Tibial nerve (tissue), 4 donors: Measurements from ENCODE around the gene FOXP4. TPM values are rescaled to one million over a fixed set of nuclear protein-coding genes. Genes with fewer than 3 reads are reported as not detected.

Source experiments
- DNase-seq, 2 donors: peaks; one replicate each; pipeline ENCODE4 v3.0.0-alpha.2; 2019; ENCODE audit warnings: low spot score in 2 of 2
- H3K27ac ChIP-seq, 4 donors: fragments of 200-600 bp; sonication (generic) in 3 of 4; one replicate each; pipeline ENCODE4 v1.5.1; 2017 to 2019; ENCODE audit warnings: mild to moderate bottlenecking in 1 of 4
- H3K27me3 ChIP-seq, 2 donors: fragments of 200-600 bp; sonication (generic) in 1 of 2; one replicate each; pipeline versions ENCODE4 v1.5.1 to v1.6.0; 2017 to 2019
- H3K36me3 ChIP-seq, 3 donors: fragments of 200-600 bp; sonication (generic); one replicate each; pipeline ENCODE4 v1.5.1; 2018 to 2019
- H3K4me1 ChIP-seq, 4 donors: fragments of 200-600 bp; sonication (generic) in 3 of 4; one replicate each; pipeline ENCODE4 v1.5.1; 2017 to 2019
- H3K4me3 ChIP-seq, 4 donors: fragments of 200-600 bp; sonication (generic) in 3 of 4; one replicate each; pipeline ENCODE4 v1.5.1; 2017 to 2019; ENCODE audit warnings: mild to moderate bottlenecking in 1 of 4, moderate library complexity in 1 of 4
- H3K9me3 ChIP-seq, 4 donors: fragments of 200-600 bp; sonication (generic) in 3 of 4; one replicate each; pipeline ENCODE4 v1.5.1; 2017 to 2019
- CTCF ChIP-seq, 5 experiments: fragments of 200-600 bp in 3 of 5; fragments of 450-650 bp in 2 of 5; sonication (generic) in 3 of 5; IDR thresholded peaks; one replicate each; pipeline ENCODE4 v1.5.1; 2016 to 2019; ENCODE audit warnings: antibody characterized with exemption in 5 of 5, mild to moderate bottlenecking in 3 of 5, moderate library complexity in 2 of 5
- EP300 ChIP-seq, 2 donors: sonication (generic); formaldehyde crosslinking; IDR thresholded peaks; one replicate each; pipeline ENCODE4 v1.6.1; 2017; ENCODE audit warnings: antibody characterized with exemption in 2 of 2, mild to moderate bottlenecking in 1 of 2
- POLR2A ChIP-seq, 2 donors: fragments of 450-650 bp; IDR thresholded peaks; one replicate each; pipeline ENCODE4 v1.6.1; 2017; ENCODE audit warnings: antibody characterized with exemption in 2 of 2, mild to moderate bottlenecking in 2 of 2, moderate library complexity in 2 of 2
- WGBS, 2 donors: methylation state at CpG; one replicate each; pipeline ENCODE4 v1.1.5; 2018; 5-methylcytosine and 5-hydroxymethylcytosine counted together
- total RNA-seq, 4 donors: library from RNA; depleted of rRNA; stranded (reverse); fragments of >200 nt; gene quantifications; one replicate each; pipeline ENCODE4 v1.1.0, GENCODE V29; 2016

FOXP4 gene
- total RNA-seq, 4 donors from 2014 or later = 11.1 to 16.2 (median 14.7) TPM

- Histone ChIP-seq H3K27ac (peak overlapping the region; percentile 11 to 88 (median 78)), H3K4me3 (no peak overlapping the region), H3K36me3 (peaks cover 0 to 25% (median 0%) of the 10 kb centered on the region in 3 donors), H3K9me3 (no peaks in the 10 kb centered on the region), H3K4me1 (peaks cover 5 to 84% (median 52%) of the 10 kb centered on the region in 4 donors), H3K27me3 (no peaks in the 10 kb centered on the region)
- TF ChIP-seq POLR2A (IDR thresholded peaks at IDR 0.05) (no peak), EP300 (IDR thresholded peaks at IDR 0.05) (no peak), CTCF (IDR thresholded peaks at IDR 0.05) (no peak)
- WGBS, 2 donors = 89 to 100% methylated on average over 1 of the region's 1 CpG
- DNase-seq = no peak
These were observed 20.8 kb downstream of the FOXP4 start for GRCh38 chr6:41566961-41567360.

- no peak overlapping the region for H3K4me3 ChIP-seq
- TF ChIP-seq POLR2A (IDR thresholded peaks at IDR 0.05) (no peak), CTCF (IDR thresholded peaks at IDR 0.05) (no peak), EP300 (IDR thresholded peaks at IDR 0.05) (no peak)
- DNase-seq = no peak
- H3K4me1 ChIP-seq = peaks cover 5 to 84% (median 47%) of the 10 kb centered on the region in 4 donors
- H3K27ac ChIP-seq = peak overlapping the region; percentile 46 to 88 (median 78)
- WGBS, 2 donors = 66 to 80% methylated on average over 1 of the region's 1 CpG
- no peaks in the 10 kb centered on the region for H3K9me3 ChIP-seq
- no peaks in the 10 kb centered on the region for H3K27me3 ChIP-seq
- H3K36me3 ChIP-seq = peaks cover 0 to 25% (median 0%) of the 10 kb centered on the region in 3 donors
These were observed 21.5 kb downstream of the FOXP4 start for GRCh38 chr6:41567684-41568083.

- WGBS, 2 donors = 82 to 86% methylated on average over 6 of the region's 6 CpGs
- peak overlapping the region; percentile 46 to 88 (median 78) for H3K27ac ChIP-seq
These were observed 22.0 kb downstream of the FOXP4 start for GRCh38 chr6:41568202-41568584.

DNA sequence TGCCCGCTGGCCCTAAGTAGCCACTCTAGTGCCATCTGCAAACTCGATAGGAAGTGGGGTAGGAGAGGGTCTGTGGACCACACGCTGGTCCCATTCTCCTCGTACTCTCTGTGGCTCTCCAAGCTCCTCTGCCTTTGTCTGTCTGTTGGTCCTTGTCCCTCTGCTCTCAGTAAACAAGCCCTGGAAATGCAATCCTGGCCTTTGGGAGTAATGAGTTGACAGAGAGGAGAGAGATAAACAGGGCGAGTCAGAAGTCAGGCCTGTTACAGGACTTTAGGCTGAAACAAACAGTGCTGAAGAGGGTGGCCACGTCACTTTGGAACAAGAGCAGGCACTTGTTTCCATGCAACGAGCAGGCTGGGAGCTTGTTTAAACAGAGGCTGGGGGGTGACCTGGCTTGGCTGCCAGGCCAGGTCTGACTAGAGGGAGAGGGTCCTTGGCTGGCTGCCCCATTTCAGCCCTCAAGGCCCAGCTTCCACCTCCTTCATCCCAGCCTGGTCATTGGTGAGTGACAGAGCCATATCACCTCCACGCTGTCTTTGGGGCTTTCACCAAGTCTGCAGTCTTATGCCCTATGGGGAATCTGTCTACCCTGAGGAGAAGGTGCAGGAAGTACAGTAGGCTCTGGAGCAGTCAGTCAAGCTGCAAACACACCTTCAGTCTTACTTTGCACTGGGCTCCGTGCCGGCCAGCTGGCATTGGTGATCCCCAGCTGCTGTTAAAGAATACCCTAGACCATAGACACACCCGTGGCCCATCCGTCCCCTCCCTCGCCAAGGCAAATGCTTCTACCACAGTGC is 22.6 kb downstream of the FOXP4 start:
- Histone ChIP-seq H3K36me3 (peaks cover 0 to 25% (median 0%) of the 10 kb centered on the region in 3 donors), H3K9me3 (no peaks in the 10 kb centered on the region), H3K4me3 (no peak overlapping the region), H3K27me3 (no peaks in the 10 kb centered on the region), H3K27ac (peak overlapping the region; percentile 68 to 88 (median 78)), H3K4me1 (peaks cover 5 to 84% (median 43%) of the 10 kb centered on the region in 4 donors)
- no peak for DNase-seq
- 59% methylated on average over 13 of the region's 13 CpGs for WGBS, 2 donors
- TF ChIP-seq CTCF (IDR thresholded peaks at IDR 0.05) (no peak), POLR2A (IDR thresholded peaks at IDR 0.05) (no peak), EP300 (IDR thresholded peaks at IDR 0.05) (peak; percentile 14 to 53)

More at GRCh38 chr6:41568202-41568584, 22.0 kb downstream of the FOXP4 start:
- Histone ChIP-seq H3K4me3 (no peak overlapping the region), H3K4me1 (peaks cover 5 to 84% (median 43%) of the 10 kb centered on the region in 4 donors), H3K36me3 (peaks cover 0 to 25% (median 0%) of the 10 kb centered on the region in 3 donors), H3K27me3 (no peaks in the 10 kb centered on the region), H3K9me3 (no peaks in the 10 kb centered on the region)
- DNase-seq = no peak
- TF ChIP-seq EP300 (IDR thresholded peaks at IDR 0.05) (no peak), CTCF (IDR thresholded peaks at IDR 0.05) (no peak), POLR2A (IDR thresholded peaks at IDR 0.05) (no peak)

DNA sequence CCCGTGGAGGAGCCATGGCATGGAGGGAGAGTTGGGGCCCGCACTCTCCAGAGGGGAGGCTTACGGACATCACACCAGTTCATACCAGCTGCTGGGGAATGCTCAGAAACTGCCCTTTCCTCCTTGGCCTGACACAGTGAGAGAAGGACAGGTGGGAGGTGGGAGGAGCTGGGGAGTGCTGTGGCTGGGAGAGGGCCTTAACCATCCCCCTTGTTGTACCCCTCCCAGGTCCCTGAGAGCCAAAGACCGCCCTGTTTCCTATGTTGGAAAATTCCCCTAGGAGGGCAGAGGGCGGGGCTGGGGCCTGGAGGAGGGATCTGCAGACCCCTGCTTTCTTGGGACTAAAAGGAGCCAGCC is 24.1 kb downstream of the FOXP4 start:
- 51 to 58% methylated on average over 5 of the region's 5 CpGs for WGBS, 2 donors
- no peak overlapping the region for H3K4me3 ChIP-seq
- no peak for TF ChIP-seq CTCF (IDR thresholded peaks at IDR 0.05)
- TF ChIP-seq EP300 (IDR thresholded peaks at IDR 0.05) = no peak
- no peak for TF ChIP-seq POLR2A (IDR thresholded peaks at IDR 0.05)
- H3K27ac ChIP-seq = peak overlapping the region in 3 of 4 donors; percentile 75 to 88 (median 82)
- DNase-seq = no peak
- no peaks in the 10 kb centered on the region for H3K27me3 ChIP-seq
- H3K9me3 ChIP-seq = no peaks in the 10 kb centered on the region
- peaks cover 5 to 96% (median 43%) of the 10 kb centered on the region in 4 donors for H3K4me1 ChIP-seq
- H3K36me3 ChIP-seq = peaks cover 0 to 22% (median 0%) of the 10 kb centered on the region in 3 donors
